Testis (tissue), 2 donors: Measurements from ENCODE around the gene SGK2.

Source experiments
- CTCF ChIP-seq, 3 experiments: fragments of 450-650 bp in 2 of 3; fragments of 200-600 bp in 1 of 3; sonication (generic) in 1 of 3; IDR thresholded peaks; one replicate each; pipeline ENCODE4 v1.5.1; 2016 to 2019; ENCODE audit warnings: antibody characterized with exemption in 3 of 3, mild to moderate bottlenecking in 2 of 3, moderate library complexity in 1 of 3
- POLR2A ChIP-seq: fragments of 450-650 bp; IDR thresholded peaks from one replicate; pipeline ENCODE4 v1.6.1; 2017; ENCODE audit warnings: antibody characterized with exemption, mild to moderate bottlenecking, moderate library complexity

DNA sequence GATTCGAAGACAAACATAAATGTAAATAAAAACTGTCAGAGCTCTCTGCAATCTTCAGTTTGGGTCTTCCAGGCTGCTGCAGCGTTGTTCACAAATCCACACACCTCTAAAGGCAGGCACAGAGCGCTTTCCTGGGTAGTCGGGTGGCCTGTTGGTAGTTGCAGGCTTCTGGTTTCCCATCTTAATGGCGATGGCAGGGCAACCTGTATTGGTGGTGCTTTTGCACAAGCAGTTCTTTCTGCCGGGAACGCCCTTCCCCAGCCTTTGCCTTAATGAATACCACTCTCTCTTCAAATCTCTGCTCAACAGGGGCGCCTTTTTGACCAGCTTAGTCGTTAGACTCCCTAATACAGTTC lies 31.2 kb downstream of the SGK2 start:
- TF ChIP-seq POLR2A (no peak), CTCF (IDR thresholded peaks at IDR 0.05) (no peak)
